Endodermal cell (in vitro differentiated cells): ENCODE measurements around the gene TMEM129. TPM values are rescaled to one million over a fixed set of nuclear protein-coding genes. Genes with fewer than 3 reads are reported as not detected.
A peak's percentile ranks its signal among the peaks of the same experiment; 100 is the strongest.

ENCODE experiments used
- DNase-seq: peaks from one replicate; pipeline ENCODE4 v3.0.0-alpha.2; 2017
- H3K27ac ChIP-seq: 2 replicates; pipeline ENCODE4 v1.5.1; 2013; ENCODE audit warnings: mild to moderate bottlenecking, low read depth, low read length, moderate library complexity
- H3K27me3 ChIP-seq: 2 replicates; pipeline ENCODE4 v1.6.1; 2013; ENCODE audit warnings: mild to moderate bottlenecking, low read length, moderate library complexity; ENCODE audit not compliant: insufficient read depth, control insufficient read depth, poor library complexity, severe bottlenecking
- H3K36me3 ChIP-seq: 2 replicates; pipeline ENCODE4 v1.7.0; 2013; ENCODE audit warnings: mild to moderate bottlenecking, low read length, moderate library complexity; ENCODE audit not compliant: control insufficient read depth, insufficient read depth
- H3K4me1 ChIP-seq: one replicate; pipeline ENCODE4 v1.7.0; 2013; ENCODE audit warnings: low read length; ENCODE audit not compliant: control insufficient read depth, insufficient read depth
- H3K4me3 ChIP-seq: 2 replicates; pipeline ENCODE4 v1.5.1; 2013; ENCODE audit warnings: mild to moderate bottlenecking, low read length, moderate library complexity
- H3K9ac ChIP-seq: 2 replicates; pipeline ENCODE4 v1.6.1; 2013; ENCODE audit warnings: mild to moderate bottlenecking, low read length, moderate library complexity; ENCODE audit not compliant: poor library complexity, severe bottlenecking; ENCODE audit errors: extremely low read depth
- H3K9me3 ChIP-seq: 2 replicates; pipeline ENCODE4 v1.6.1; 2013; ENCODE audit warnings: mild to moderate bottlenecking, low read length, moderate library complexity; ENCODE audit not compliant: control insufficient read depth
- H3K27ac Mint-ChIP-seq: 2 replicates; pipeline ENCODE4 v1.8.0; 2020; ENCODE audit warnings: mixed read lengths
- H3K27me3 Mint-ChIP-seq: 2 replicates; pipeline ENCODE4 v1.8.0; 2021; ENCODE audit warnings: mild to moderate bottlenecking, mixed read lengths; ENCODE audit not compliant: insufficient read depth
- H3K36me3 Mint-ChIP-seq: 2 replicates; pipeline ENCODE4 v1.8.0; 2020; ENCODE audit warnings: low read depth, mixed read lengths
- H3K4me1 Mint-ChIP-seq: 2 replicates; pipeline ENCODE4 v1.8.0; 2020; ENCODE audit warnings: mixed read lengths
- H3K4me3 Mint-ChIP-seq: 2 replicates; pipeline ENCODE4 v1.8.0; 2020; ENCODE audit warnings: mild to moderate bottlenecking, moderate library complexity, mixed read lengths
- H3K9me3 Mint-ChIP-seq: 2 replicates; pipeline ENCODE4 v1.8.0; 2020; ENCODE audit warnings: mild to moderate bottlenecking, mixed read lengths
- WGBS, 2 experiments: methylation state at CpG; one replicate each; pipeline versions ENCODE4 v1.1.5 to v1.1.7; 2013; ENCODE audit warnings: missing lambda C conversion rate in 2 of 2, mixed read lengths in 1 of 2; ENCODE audit not compliant: insufficient coverage in 1 of 2, insufficient read length in 1 of 2; 5-methylcytosine and 5-hydroxymethylcytosine counted together
- total RNA-seq, 2 donors: library from RNA; stranded (reverse); fragmentation: NEBNext Ultra II Directional in 1 of 2; extraction: Animal tissue kit (Norgen Biotek cat#: 25700) in 1 of 2; gene quantifications; 2 replicates in 1 of 2; 3 replicates in 1 of 2; pipeline ENCODE4 v1.2.1, GENCODE V29; 2021
- TF ChIP-seq, protein P1 (sequence below): fragments of 200-600 bp; sonication (generic); conservative IDR thresholded peaks from 2 replicates; pipeline ENCODE4 v1.5.0; 2021; ENCODE audit warnings: antibody characterized with exemption, mild to moderate bottlenecking

TMEM129 gene
- total RNA-seq, 2 donors from 2014 or later, result 33.6 to 41.7 TPM

- Histone ChIP-seq H3K9me3 (no peaks in the 10 kb centered on the region), H3K27ac (no peak overlapping the region), H3K4me3 (no peak overlapping the region), H3K4me1 (peaks cover 12% of the 10 kb centered on the region), H3K36me3 (no peaks in the 10 kb centered on the region), H3K27me3 (no peaks in the 10 kb centered on the region), H3K9ac (no peak overlapping the region)
- H3K9me3 Mint-ChIP-seq, result no peaks in the 10 kb centered on the region
- peak overlapping the region; percentile 49 for H3K4me3 Mint-ChIP-seq
- 0% methylated on average over 18 to 75 of the region's 84 CpGs for WGBS, 2 experiments
- DNase-seq, result peak; percentile 93
- H3K36me3 Mint-ChIP-seq, result no peaks in the 10 kb centered on the region
- H3K4me1 Mint-ChIP-seq, result peaks cover 11% of the 10 kb centered on the region
- TF ChIP-seq, protein P1, sequence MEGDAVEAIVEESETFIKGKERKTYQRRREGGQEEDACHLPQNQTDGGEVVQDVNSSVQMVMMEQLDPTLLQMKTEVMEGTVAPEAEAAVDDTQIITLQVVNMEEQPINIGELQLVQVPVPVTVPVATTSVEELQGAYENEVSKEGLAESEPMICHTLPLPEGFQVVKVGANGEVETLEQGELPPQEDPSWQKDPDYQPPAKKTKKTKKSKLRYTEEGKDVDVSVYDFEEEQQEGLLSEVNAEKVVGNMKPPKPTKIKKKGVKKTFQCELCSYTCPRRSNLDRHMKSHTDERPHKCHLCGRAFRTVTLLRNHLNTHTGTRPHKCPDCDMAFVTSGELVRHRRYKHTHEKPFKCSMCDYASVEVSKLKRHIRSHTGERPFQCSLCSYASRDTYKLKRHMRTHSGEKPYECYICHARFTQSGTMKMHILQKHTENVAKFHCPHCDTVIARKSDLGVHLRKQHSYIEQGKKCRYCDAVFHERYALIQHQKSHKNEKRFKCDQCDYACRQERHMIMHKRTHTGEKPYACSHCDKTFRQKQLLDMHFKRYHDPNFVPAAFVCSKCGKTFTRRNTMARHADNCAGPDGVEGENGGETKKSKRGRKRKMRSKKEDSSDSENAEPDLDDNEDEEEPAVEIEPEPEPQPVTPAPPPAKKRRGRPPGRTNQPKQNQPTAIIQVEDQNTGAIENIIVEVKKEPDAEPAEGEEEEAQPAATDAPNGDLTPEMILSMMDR, result no peak
- peaks cover 4% of the 10 kb centered on the region for H3K27me3 Mint-ChIP-seq
- no peak overlapping the region for H3K27ac Mint-ChIP-seq
These were observed 46.1 kb upstream of the TMEM129 start for GRCh38 chr4:1767061-1767769.

DNA sequence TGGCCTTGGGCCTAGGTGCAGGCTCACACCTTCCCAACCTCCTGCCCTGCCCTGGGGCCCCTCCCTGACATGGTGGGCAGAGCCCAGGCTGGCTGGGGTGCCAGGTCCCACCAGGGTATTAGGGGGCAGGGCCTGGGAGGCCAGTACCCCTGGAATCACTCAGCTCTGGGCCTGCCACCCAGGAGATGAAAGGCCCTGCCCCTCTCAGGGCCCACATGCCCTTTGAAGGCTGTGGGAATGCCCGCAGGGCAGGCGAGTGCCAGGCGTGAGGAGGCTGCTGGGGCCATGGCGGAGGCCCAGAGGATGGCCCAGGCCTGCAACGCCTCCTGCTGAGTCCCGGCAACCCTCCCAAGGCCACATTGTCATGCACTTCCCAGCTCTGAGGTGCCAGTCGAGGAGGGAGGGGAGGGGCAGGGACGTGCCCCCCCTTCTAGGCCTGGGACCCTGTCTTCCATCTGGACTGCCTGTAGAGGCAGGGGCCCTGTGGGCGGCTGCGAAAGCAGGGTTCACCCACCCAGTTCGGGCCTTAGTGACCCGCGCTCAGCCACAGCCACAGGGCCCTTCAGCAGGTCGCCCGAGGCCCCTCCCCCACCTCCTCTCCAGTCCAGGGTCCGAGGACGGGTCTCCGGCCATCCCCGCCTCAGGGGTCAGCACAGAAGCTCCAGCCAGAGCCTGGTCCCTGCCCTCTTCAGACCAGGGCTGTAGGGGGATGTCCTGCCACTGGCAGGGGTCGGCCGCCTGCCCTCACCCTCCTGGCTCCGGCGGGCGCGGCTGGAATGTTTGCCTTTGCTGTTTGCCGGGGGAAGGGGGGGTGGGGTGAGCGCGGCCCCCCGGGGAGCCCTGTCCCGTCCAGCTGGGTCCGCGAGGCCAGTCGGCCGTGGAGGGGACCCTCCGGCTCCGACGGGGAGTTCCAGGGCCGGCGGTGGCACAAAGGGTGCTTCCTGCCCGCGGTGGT lies 45.3 kb upstream of the TMEM129 start:
- H3K36me3 ChIP-seq, result no peaks in the 10 kb centered on the region
- peak overlapping the region; percentile 12 for H3K27ac ChIP-seq
- H3K4me1 Mint-ChIP-seq, result peaks cover 11% of the 10 kb centered on the region
- H3K27me3 ChIP-seq, result no peaks in the 10 kb centered on the region
- H3K4me1 ChIP-seq, result peaks cover 12% of the 10 kb centered on the region
- H3K4me3 ChIP-seq, result no peak overlapping the region
- WGBS, 2 experiments, result 0 to 16% methylated on average over 2 to 41 of the region's 41 CpGs
- H3K9ac ChIP-seq, result no peak overlapping the region
- DNase-seq, result peak; percentile 88
- H3K36me3 Mint-ChIP-seq, result no peaks in the 10 kb centered on the region
- H3K27ac Mint-ChIP-seq, result no peak overlapping the region
- H3K9me3 Mint-ChIP-seq, result no peaks in the 10 kb centered on the region
- H3K4me3 Mint-ChIP-seq, result no peak overlapping the region
- TF ChIP-seq, protein P1, result no peak
- no peaks in the 10 kb centered on the region for H3K9me3 ChIP-seq
- peaks cover 4% of the 10 kb centered on the region for H3K27me3 Mint-ChIP-seq

DNA sequence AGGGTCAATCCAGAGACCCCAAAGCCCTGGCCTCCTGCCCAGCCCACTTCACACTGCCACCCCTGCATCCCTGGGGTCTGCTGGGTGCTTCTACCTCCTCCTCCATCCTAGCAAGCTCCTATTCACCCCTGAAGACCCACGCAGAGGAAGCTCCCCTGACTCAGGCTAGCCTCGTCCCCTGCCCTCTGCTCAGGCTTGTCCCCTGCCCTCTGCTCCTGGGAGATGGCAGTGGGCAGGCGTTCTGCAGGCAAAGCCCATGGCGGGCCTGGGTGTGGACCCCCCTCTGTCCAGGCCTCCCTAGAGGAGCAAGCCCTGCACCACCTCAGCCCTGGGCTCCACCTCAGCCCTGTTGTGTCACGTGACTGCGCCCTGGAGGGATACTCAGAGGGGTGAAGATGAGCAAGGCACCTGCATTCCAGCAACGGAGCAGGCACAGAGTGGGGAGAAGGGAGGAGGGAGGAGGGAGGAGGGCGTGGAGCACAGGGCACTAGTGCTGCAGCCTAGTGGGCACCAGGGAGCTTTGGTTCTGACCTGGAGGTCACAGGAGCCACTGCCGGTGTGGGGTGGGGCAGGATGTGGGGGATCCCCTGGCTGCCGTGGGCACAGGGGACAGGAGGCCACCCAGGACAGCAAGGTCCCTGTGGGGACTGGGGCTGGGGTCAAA lies 44.4 kb upstream of the TMEM129 start:
- DNase-seq, result peak; percentile 76
- Histone ChIP-seq H3K4me1 (peaks cover 12% of the 10 kb centered on the region), H3K9me3 (no peaks in the 10 kb centered on the region), H3K36me3 (no peaks in the 10 kb centered on the region), H3K27me3 (no peaks in the 10 kb centered on the region), H3K4me3 (no peak overlapping the region), H3K27ac (no peak overlapping the region), H3K9ac (no peak overlapping the region)
- Mint-ChIP-seq H3K27me3 (peaks cover 4% of the 10 kb centered on the region), H3K36me3 (no peaks in the 10 kb centered on the region), H3K27ac (no peak overlapping the region), H3K9me3 (no peaks in the 10 kb centered on the region), H3K4me3 (no peak overlapping the region), H3K4me1 (peaks cover 11% of the 10 kb centered on the region)
- WGBS, 2 experiments, result 79 to 82% methylated on average over 4 to 10 of the region's 10 CpGs
- TF ChIP-seq, protein P1, result no peak
